GM21737 (cell line): ENCODE measurements around the gene TP53.
A peak's percentile ranks its signal among the peaks of the same experiment; 100 is the strongest.

ENCODE experiments used
- ATAC-seq: cut with Tn5 transposase; IDR thresholded peaks from one replicate; pipeline ENCODE4 v1.9.1; 2021; ENCODE audit warnings: mild to moderate bottlenecking, moderate library complexity; ENCODE audit not compliant: unreplicated experiment

The TP53 gene

DNA sequence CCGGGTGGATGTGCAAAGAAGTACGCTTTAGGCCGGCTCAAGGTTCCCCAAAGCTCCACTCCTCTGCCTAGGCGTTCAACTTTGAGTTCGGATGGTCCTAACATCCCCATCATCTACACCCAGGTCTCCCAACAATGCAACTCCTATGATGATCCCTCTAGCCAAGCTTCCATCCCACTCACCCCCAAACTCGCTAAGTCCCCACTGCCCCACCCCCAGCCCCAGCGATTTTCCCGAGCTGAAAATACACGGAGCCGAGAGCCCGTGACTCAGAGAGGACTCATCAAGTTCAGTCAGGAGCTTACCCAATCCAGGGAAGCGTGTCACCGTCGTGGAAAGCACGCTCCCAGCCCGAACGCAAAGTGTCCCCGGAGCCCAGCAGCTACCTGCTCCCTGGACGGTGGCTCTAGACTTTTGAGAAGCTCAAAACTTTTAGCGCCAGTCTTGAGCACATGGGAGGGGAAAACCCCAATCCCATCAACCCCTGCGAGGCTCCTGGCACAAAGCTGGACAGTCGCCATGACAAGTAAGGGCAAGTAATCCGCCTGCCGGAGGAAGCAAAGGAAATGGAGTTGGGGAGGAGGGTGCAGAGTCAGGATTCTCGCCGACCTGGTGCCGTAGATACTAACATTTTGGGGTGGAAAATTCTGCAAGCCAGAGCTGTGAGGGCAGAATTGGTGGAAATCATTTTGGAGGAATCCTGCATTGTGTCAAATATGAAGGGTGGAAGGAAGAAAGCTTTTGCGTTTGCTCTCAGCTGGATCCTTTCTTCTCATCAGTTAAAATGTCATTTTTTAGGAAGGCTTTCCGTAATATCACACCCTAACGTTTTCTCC lies at the start of gene TP53:
TP53 (minus strand) TSS at position 419 of the 836 bp plus-strand sequence. CDS start 10,896 bp downstream, outside the sequence.
- peak; percentile 32 for ATAC-seq

- no peak for ATAC-seq
These were observed 45.8 kb upstream of the TP53 start for GRCh38 chr17:7732981-7733539.

GRCh38 chr17:7729816-7730215 lies 42.5 kb upstream of the TP53 start:
- no peak for ATAC-seq

- ATAC-seq = no peak
These were observed 40.6 kb upstream of the TP53 start for GRCh38 chr17:7727886-7728285.

DNA sequence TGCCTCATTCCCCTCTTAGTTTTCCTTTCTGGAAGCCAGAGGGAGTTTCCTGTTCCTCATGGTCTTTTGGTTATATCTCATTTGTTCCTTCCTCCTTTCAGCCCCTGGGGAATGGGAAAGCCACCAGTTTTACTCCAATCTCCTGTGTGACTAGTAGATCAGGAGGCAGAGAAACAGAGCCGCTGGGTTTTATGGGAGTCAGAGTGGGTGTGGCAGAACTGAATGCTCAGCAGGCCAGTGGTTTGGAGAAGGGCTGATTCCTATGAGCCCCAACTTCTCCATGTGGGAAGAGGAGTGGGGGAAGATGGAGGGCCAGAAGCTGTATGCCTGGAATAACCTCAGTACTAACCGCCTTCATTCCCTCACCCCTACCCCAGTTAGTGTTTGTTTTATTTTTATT lies 34.3 kb upstream of the TP53 start:
- no peak for ATAC-seq

- ATAC-seq = no peak
These were observed 32.8 kb upstream of the TP53 start for GRCh38 chr17:7720125-7720524.

- ATAC-seq = no peak
These were observed 32.4 kb upstream of the TP53 start for GRCh38 chr17:7719661-7720060.

- ATAC-seq = no peak
These were observed 30.6 kb upstream of the TP53 start for GRCh38 chr17:7717756-7718350.

DNA sequence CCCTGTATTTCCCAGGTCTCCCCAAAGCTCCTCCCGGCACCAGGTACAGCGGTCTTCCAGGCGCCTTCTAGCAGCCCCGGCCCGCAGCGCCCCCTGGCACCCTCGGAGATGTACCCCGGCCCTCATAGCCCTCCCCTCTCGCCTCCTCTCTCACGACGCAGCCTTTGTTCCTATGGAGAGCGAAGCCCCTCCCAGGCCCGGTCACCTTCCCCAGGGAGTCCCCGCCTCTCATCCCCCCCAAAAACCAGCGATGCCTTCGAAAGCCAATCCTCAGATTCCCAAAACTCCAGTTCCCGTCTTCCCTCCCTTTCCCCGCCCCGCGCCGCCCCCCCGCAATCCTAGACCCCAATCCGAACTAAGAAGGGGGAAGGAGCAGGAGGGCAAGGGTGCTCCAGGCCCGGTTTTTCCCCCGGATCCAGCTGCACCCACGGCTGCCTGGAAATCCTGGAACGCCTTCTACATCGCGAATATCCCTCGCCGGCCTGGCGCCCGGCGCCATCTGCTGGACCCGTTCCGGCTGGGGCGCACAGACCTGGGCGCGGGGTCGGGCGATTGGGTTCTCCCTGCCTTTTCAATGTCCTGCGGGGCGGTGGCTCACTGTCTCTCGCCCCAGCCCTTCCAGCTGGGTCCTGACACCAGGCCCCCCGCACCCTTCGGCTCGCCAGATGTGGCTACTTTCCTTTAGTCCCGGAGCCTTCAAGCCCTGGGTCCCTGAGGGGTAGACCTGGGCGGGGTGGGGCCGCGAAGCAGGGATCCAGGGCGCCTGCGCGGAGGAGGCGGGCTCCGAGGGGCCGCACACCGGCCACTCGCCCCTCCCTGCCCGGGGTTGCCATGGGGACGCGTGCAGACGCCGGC lies 29.8 kb upstream of the TP53 start, which contains the start of gene DNAH2:
DNAH2 (plus strand) TSS at position 844 of the 855 bp plus-strand sequence. CDS start 1,991 bp downstream, outside the sequence.
- no peak for ATAC-seq

GRCh38 chr17:7715936-7716886 lies 28.9 kb upstream of the TP53 start:
- ATAC-seq = no peak

DNA sequence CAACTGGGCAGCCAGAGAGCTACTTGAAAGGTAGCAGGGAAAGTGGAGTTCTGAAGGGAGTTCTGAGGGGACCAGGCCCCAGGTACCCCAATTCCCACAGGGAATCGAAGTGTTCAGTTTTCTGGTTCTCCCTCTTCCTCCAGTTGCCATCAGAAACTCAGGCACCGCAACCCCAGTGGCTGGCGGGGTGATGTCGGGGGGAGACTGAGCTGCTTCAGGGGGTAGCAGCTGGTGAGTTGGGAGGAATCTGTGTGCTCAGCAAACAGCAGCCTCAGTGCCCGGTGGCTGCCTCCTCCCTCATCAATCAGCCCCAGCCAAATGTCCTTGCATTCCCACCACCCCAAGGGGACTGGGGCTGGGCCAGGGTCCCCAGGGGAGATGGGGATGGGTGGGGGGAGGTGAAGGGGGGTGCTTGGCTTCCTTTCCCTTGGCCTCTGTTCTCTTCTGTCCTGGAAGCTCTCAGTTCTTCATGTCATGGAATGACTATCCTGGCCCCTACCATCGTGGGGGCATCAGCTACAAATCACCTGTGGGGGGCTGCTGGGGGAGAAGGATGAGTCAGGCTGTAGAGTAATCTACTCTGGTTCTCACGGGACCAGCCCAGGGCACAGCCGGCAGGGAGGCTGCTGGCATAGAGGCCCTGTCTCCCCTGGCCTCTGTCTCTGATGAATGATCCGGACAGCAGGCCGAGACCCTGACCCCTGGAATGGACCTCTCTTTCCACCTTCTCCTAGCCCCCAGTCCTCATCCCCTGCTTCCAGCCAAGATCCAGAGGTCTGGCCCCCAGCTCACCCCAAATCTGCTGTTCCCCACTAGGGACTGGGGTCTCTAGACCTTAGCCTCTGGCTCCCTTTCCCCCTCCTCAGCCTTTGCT lies 27.7 kb upstream of the TP53 start:
- ATAC-seq = no peak

- no peak for ATAC-seq
These were observed 26.5 kb upstream of the TP53 start for GRCh38 chr17:7713782-7714181.

GRCh38 chr17:7712111-7712771 lies 25.0 kb upstream of the TP53 start:
- ATAC-seq = no peak

GRCh38 chr17:7711051-7711755 lies 23.9 kb upstream of the TP53 start:
- ATAC-seq = no peak

DNA sequence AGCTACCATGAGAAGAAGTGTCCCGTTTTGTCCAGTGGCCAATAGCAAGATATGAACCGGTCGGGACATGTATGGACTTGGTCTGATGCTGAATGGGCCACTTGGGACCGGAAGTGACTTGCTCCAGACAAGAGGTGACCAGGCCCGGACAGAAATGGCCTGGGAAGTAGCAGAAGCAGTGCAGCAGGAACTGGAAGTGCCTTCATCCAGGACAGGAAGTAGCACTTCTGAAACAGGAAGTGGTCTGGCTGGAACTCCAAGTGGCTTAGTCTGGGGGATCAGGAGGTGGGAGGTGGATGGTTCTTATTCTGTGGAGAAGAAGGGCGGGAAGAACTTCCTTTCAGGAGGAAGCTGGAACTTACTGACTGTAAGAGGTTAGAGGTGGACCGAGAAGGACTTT lies 23.0 kb upstream of the TP53 start:
- no peak for ATAC-seq

- no peak for ATAC-seq
These were observed 21.7 kb upstream of the TP53 start for GRCh38 chr17:7709031-7709430.

DNA sequence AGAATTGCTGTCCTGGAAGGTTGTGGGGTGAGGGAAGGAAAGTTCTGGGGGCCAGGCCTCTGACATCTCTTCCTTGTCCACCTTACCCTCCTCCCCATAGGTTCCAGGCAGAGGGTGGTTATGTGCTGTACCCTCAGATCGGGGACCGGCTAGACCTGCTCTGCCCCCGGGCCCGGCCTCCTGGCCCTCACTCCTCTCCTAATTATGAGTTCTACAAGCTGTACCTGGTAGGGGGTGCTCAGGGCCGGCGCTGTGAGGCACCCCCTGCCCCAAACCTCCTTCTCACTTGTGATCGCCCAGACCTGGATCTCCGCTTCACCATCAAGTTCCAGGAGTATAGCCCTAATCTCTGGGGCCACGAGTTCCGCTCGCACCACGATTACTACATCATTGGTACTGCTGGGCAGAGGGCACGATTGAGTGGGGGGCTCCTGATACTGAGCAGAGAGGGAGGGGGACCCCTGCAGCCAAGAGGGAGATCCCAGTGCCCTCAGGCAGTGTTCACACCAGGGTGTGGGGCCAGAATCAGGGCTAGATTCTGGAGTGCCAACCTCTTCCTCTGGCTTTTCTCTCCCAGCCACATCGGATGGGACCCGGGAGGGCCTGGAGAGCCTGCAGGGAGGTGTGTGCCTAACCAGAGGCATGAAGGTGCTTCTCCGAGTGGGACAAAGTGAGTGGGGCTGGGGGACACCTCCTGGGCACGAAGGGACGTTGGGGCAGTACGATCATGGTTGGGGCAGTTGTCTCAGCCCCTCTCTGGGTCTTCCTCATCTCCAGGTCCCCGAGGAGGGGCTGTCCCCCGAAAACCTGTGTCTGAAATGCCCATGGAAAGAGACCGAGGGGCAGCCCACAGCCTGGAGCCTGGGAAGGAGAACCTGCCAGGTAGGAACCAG lies 20.8 kb upstream of the TP53 start:
- ATAC-seq = no peak
